Measurements from ENCODE around the gene MPV17L.
"Not testable (repeated sequence)": the region's sequence is repeated elsewhere in the genome, so short reads cannot be mapped to it uniquely, and the experiment has no call there.

The MPV17L gene

DNA sequence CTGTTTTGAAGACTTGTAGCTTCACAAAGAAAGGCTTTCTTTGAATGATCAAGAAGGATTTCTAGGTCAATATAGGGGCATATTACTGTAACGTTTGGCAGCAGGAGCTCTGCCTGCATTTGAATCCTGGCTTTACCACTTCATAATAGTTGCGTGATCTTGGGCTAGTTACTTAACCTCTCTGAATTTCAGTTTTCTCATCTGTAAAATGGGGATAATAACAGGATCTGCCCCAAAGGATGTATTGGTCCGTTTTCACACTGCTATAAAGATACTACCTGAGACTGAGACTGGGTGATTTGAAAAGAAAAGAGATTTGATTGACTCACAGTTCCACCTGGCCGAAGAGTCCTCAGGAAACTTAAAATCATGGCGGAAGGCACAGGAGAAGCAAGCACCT is 51.3 kb downstream of the MPV17L start:
- in situ Hi-C loops (cut with HindIII; ENCODE audit: low sequenced_read_pairs) = no loop called here

DNA sequence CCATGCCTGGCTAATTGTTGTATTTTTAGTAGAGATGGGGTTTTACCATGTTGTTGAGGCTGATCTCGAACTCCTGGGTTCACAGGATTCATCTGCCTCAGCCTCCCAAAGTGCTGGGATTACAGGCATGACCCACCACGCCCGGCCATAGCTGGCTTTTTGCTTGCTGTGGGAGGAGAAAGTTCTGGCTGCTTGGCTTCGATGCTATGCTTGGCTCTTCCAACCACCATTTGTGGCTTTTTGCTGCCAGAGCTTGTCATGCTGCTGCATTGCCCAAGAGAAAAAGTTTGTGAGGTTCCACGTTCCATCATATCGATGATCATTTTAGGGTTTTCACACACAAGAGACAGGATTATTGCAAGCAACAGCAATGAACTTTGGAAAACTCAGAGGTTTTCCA is 55.1 kb downstream of the MPV17L start:
- in situ Hi-C loops (cut with HindIII; ENCODE audit: low sequenced_read_pairs) = no loop called here

DNA sequence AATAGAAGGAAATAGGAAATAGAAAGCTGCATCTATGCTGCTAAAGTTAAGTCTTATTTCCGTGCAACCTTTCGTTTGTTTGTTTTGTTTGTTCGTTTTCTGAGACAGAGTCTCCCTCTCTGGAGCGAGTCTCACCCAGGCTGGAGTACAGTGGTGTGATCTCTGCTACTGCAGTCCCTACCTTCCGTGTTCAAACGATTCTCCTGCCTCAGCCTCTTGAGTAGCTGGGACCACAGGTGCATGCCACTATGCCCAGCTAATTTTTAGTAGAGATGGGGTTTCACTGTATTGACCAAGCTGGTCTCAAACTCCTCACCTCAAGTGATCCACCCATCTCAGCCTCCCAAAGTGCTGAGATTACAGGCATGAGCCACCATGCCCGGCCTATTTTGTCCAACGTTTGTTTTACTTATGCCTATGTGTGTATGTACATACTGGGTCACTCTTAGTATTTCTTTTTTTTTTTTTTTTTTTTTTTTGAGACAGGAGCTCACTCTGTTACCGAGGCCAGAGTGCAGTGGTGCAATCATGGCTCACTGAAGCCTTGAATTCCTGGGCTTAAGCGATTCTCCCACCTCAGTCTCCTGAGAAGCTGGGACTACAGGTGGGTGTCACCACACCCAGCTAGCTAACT is 55.7 kb downstream of the MPV17L start:
- in situ Hi-C loops (cut with HindIII; ENCODE audit: low sequenced_read_pairs) = no loop called here

- in situ Hi-C loops (cut with HindIII; ENCODE audit: low sequenced_read_pairs) = no loop called here
These were observed 56.8 kb downstream of the MPV17L start for GRCh38 chr16:15452246-15452855.

DNA sequence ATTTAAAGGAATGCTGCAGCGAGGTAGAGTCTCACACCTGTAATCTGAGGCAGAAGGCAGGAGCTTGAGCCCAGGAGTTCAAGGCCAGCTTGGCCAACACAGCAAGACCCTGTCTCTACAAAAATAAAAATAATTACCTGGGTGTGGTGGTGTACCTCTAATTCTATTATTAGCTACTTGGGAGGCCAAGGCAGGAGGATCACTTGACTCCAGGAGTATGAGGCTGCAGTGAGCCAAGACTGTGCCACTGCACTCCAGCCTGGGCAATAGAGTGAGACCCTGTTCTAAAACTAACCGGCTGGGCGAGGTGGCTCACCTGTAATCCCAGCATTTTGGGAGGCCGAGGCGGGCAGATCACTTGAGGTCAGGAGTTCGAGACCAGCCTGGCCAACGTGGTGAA is 57.7 kb downstream of the MPV17L start:
- in situ Hi-C loops (cut with HindIII; ENCODE audit: low sequenced_read_pairs) = not testable (repeated sequence)

DNA sequence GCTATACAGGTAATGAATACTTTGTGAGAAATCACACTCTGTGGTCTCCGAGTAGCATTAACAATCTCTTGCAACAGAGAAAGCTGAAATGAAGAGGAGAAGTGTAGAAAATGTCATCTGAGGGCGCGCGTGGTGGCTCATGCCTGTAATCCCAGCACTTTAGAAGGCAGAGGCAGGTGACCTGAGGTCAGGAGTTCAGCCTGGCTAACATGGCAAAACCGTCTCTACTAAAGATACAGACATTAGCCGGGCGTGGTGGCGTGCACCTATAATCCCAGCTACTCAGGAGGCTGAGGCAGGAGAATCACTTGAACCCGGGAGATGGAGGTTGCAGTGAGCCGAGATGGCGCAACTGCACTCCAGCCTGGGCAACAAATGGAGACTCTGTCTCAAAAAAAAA is 59.4 kb downstream of the MPV17L start:
- in situ Hi-C loops (cut with HindIII; ENCODE audit: low sequenced_read_pairs) = not testable (repeated sequence)

- in situ Hi-C loops (cut with HindIII; ENCODE audit: low sequenced_read_pairs) = no loop called here
These were observed 61.8 kb downstream of the MPV17L start for GRCh38 chr16:15457400-15457799.

GRCh38 chr16:15457958-15458357 is 62.4 kb downstream of the MPV17L start:
- in situ Hi-C loops (cut with HindIII; ENCODE audit: low sequenced_read_pairs) = no loop called here

DNA sequence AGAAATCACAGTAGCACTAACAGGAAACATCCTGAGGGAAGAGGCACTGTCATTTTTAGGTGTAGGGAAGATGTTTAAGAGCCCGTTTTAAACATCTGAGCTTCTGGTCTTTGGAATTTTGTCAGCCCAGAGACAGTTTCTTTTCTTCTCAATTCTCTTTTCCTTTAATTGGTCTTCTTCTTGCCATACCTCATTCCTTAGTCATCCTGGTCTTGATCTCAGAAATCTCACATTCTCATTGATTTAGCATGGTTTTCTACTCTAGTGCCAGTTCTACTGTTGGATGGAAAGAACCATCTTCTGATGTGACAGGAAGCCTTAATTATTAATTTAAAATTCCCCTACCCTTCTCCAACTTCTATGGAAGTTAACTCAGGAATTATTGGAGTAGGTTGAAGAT is 64.2 kb downstream of the MPV17L start:
- in situ Hi-C loops (cut with HindIII; ENCODE audit: low sequenced_read_pairs) = no loop called here

GRCh38 chr16:15460601-15461000 is 65.0 kb downstream of the MPV17L start:
- in situ Hi-C loops (cut with HindIII; ENCODE audit: low sequenced_read_pairs) = no loop called here

DNA sequence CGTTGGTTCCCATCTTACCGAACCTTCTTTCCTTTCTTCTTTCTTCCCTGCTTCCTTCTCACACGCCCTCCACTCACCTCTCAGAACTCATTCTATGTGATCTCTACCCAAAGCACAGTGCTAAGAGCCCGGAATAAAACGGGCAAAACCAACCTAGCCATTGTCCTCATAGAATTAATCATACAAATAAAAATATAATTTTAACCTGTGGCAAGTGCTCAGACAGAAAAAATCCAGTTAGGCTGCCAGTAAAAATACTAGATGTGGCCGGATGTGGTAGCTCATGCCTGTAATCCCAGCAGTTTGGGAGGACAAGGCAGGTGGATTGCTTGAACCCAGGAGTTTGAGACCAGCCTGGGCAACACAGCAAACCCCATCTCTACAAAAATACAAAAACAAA is 65.8 kb downstream of the MPV17L start:
- in situ Hi-C loops (cut with HindIII; ENCODE audit: low sequenced_read_pairs) = no loop called here
